PC-3 (cell line): ENCODE results near the gene KHK. TPM values are rescaled to one million over a fixed set of nuclear protein-coding genes. Genes with fewer than 3 reads are reported as not detected.

ENCODE experiments used
- ATAC-seq: fragments of 200-7000 bp; cut with Tn5 transposase; 2 replicates; pipeline ENCODE4 v1.9.1; 2020; ENCODE audit warnings: mild to moderate bottlenecking, moderate library complexity
- BruUV-seq: library from RNA; stranded (reverse); fragments of 400-500 nt; replicated peaks from 2 replicates; lab custom pipeline; 2021; lab: Mats Ljungman, UMichigan
- CTCF ChIA-PET: fragments of 300-600 bp; sonication (Branson Sonifier 250); formaldehyde crosslinking; loops from one replicate; lab custom pipeline; 2022; ENCODE audit warnings: antibody characterized with exemption; lab: Charles Lee
- POLR2A ChIA-PET: fragments of 300-600 bp; sonication (Branson Sonifier 250); formaldehyde crosslinking; loops from one replicate; lab custom pipeline; 2022; ENCODE audit warnings: antibody characterized with exemption; ENCODE audit not compliant: unreplicated experiment; lab: Charles Lee
- DNase-seq: peaks from one replicate; pipeline ENCODE4 v3.0.0-alpha.2; 2015
- H2AFZ ChIP-seq: fragments of 300-600 bp; sonication (generic); 2 replicates; pipeline ENCODE4 v1.6.0; 2016; ENCODE audit warnings: antibody characterized with exemption, low read length
- H3F3A ChIP-seq: fragments of 300-600 bp; sonication (generic); one replicate; pipeline ENCODE4 v1.6.0; 2017; ENCODE audit warnings: antibody characterized with exemption, low read length, control low read depth, mild to moderate bottlenecking; ENCODE audit not compliant: unreplicated experiment
- H3K27ac ChIP-seq: fragments of 300-600 bp; sonication (generic); 2 replicates; pipeline ENCODE4 v1.5.1; 2016; ENCODE audit warnings: mild to moderate bottlenecking, low read length
- H3K27me3 ChIP-seq: fragments of 300-600 bp; sonication (generic); 2 replicates; pipeline ENCODE4 v1.6.1; 2016; ENCODE audit warnings: low read length, mixed read lengths
- H3K36me3 ChIP-seq: fragments of 300-600 bp; sonication (generic); 2 replicates; pipeline ENCODE4 v1.6.1; 2016; ENCODE audit warnings: low read depth, mixed run types, low read length, mixed read lengths
- H3K4me1 ChIP-seq: fragments of 300-600 bp; sonication (generic); 2 replicates; pipeline ENCODE4 v1.5.1; 2016; ENCODE audit warnings: low read length; ENCODE audit not compliant: insufficient read depth
- H3K4me2 ChIP-seq: fragments of 300-600 bp; sonication (generic); 2 replicates; pipeline ENCODE4 v1.6.0; 2016; ENCODE audit warnings: low read length
- H3K4me3 ChIP-seq: fragments of 300-600 bp; sonication (generic); 2 replicates; pipeline ENCODE4 v1.5.1; 2016; ENCODE audit warnings: mild to moderate bottlenecking, low read length, mixed read lengths
- H3K79me2 ChIP-seq: fragments of 300-600 bp; sonication (generic); 2 replicates; pipeline ENCODE4 v1.6.1; 2017; ENCODE audit warnings: low read length, mixed read lengths
- H3K9ac ChIP-seq: fragments of 300-600 bp; sonication (generic); 2 replicates; pipeline ENCODE4 v1.6.0; 2016; ENCODE audit warnings: mild to moderate bottlenecking, low read length
- H3K9me2 ChIP-seq: fragments of 300-600 bp; sonication (generic); replicated peaks from 2 replicates; pipeline ENCODE4 v1.6.1; 2016; ENCODE audit warnings: mixed run types, low read length, mixed read lengths
- H3K9me3 ChIP-seq: fragments of 300-600 bp; sonication (generic); 2 replicates; pipeline ENCODE4 v1.6.1; 2016; ENCODE audit warnings: low read length, mixed read lengths
- H4K20me1 ChIP-seq: fragments of 300-600 bp; sonication (generic); 2 replicates; pipeline ENCODE4 v1.6.1; 2016; ENCODE audit warnings: low read length, mixed read lengths
- CTCF ChIP-seq: fragments of 300-600 bp; sonication (generic); conservative IDR thresholded peaks from 2 replicates; pipeline ENCODE4 v1.5.1; 2017; ENCODE audit warnings: antibody characterized with exemption, low read depth, mild to moderate bottlenecking, low read length
- EZH2 ChIP-seq: fragments of 300-600 bp; sonication (generic); IDR thresholded peaks from one replicate; pipeline ENCODE4 v1.6.1; 2017; ENCODE audit warnings: antibody characterized with exemption, mild to moderate bottlenecking, low read length; ENCODE audit not compliant: unreplicated experiment
- EZH2phosphoT487 ChIP-seq: fragments of 300-600 bp; sonication (generic); IDR thresholded peaks from 2 replicates; pipeline ENCODE4 v1.6.1; 2018; ENCODE audit warnings: mild to moderate bottlenecking, antibody characterized with exemption, low read length, borderline replicate concordance
- intact Hi-C: fragments of 100-400 bp; cut with micrococcal nuclease; formaldehyde crosslinking; loops from 2 replicates; pipeline ENCODE4 v1.9.0; 2023
- total RNA-seq: library from RNA; depleted of rRNA; stranded (reverse); fragments of >200 nt; gene quantifications from 2 replicates; pipeline ENCODE4 v1.2.3, GENCODE V29; 2014

KHK gene
- total RNA-seq, 1 experiment from 2014 or later: 11.0 TPM

DNA sequence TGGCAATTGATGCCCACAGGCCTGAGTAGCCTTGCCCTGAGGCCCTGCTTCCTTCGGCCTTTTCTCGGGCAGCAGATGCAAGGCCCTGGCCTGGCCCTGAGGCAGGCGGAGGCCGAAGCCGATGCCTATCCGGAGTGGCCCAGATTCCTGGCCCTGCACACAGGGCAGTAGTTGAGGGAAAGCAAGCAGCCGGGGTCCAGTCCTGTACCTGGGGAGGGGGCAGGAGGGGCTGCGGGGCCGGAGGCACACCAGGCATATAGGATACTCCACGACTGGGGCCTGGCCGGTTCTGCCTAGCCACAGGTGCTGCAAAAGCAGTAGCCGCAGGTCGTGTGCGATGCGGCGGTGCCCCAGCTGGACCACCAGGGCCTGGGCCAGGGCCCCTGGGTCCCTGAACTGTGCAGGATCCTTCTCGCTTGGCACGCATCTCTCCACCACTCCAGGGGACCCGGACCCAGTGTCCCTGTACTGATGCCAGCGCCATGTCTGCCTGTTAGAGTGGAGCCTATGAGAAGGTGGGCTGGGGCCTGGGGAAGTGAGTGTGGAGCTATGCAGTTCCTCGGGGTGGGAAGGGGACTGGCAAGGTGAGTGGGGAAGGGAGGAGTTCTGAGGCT is 50.9 kb downstream of the KHK start:
- ATAC-seq (no peak), DNase-seq (no peak)
- TF ChIP-seq CTCF: no peak
- no peak for TF ChIP-seq EZH2
- no peak for TF ChIP-seq EZH2phosphoT487
- ChIA-PET CTCF (no interaction called here), POLR2A (no interaction called here)
- BruUV-seq: no TSS peak
- no peaks in the 10 kb centered on the region for H3K27me3 ChIP-seq
- no peaks in the 10 kb centered on the region for H3F3A ChIP-seq
- no peak overlapping the region for H3K4me3 ChIP-seq
- H3K27ac ChIP-seq: no peak overlapping the region
- no peak overlapping the region for H3K4me2 ChIP-seq
- intact Hi-C loops: no loop called here
- H2AFZ ChIP-seq: no peak overlapping the region
- H3K9me2 ChIP-seq: no peaks in the 10 kb centered on the region
- H3K79me2 ChIP-seq: peaks cover 20% of the 10 kb centered on the region
- H3K36me3 ChIP-seq: no peaks in the 10 kb centered on the region; the same call in 1 of the 2 replicates
- no peaks in the 10 kb centered on the region for H3K9me3 ChIP-seq
- peaks cover 9% of the 10 kb centered on the region for H3K4me1 ChIP-seq
- peaks cover 9% of the 10 kb centered on the region; the same call in 1 of the 2 replicates for H4K20me1 ChIP-seq
- H3K9ac ChIP-seq: no peak overlapping the region

- Histone ChIP-seq H3K9me3 (peaks cover 5% of the 10 kb centered on the region; the same call in 1 of the 2 replicates), H3K4me3 (no peak overlapping the region), H4K20me1 (peaks cover 4% of the 10 kb centered on the region; the same call in 1 of the 2 replicates), H3K27ac (no peak overlapping the region), H3K9ac (no peak overlapping the region), H3F3A (no peaks in the 10 kb centered on the region), H3K27me3 (peaks cover 6% of the 10 kb centered on the region; the same call in 1 of the 2 replicates), H3K9me2 (no peaks in the 10 kb centered on the region), H3K36me3 (no peaks in the 10 kb centered on the region), H3K4me1 (peaks cover 5% of the 10 kb centered on the region), H3K4me2 (no peak overlapping the region), H3K79me2 (peaks cover 13% of the 10 kb centered on the region), H2AFZ (no peak overlapping the region)
- ChIA-PET CTCF (no interaction called here), POLR2A (no interaction called here)
- TF ChIP-seq EZH2phosphoT487 (no peak), CTCF (no peak), EZH2 (no peak)
- no peak for ATAC-seq
- DNase-seq: no peak
- BruUV-seq: no TSS peak
- intact Hi-C loops: no loop called here
Measured at GRCh38 chr2:27138111-27138510, 51.5 kb downstream of the KHK start.

DNA sequence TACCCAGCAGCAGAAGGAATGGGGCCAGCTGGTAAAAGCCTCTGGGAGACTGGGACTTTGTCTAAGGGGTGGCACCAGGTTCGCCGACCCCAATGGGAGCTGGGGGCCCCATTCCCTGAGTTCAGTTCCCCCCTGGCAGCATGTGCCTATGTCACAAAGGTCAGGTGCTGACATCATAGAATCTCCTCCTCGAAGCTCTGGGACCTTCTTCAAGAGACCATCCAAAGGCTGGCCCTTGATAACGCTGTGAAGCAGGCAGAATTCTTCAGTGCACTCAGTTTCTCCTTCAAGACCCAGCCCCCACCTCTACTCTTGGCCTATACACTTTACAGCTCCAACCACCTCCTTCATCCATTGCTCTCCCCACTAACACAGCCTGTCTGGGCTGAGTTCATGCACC is 52.7 kb downstream of the KHK start, which contains the start of gene PRR30:
Gene PRR30 (minus strand): TSS at position 101 of the 400 bp plus-strand sequence. CDS start 1,081 bp downstream, outside the sequence.
- Histone ChIP-seq H2AFZ (no peak within 1 kb of the TSS), H3K4me3 (no peak within 1 kb of the TSS), H4K20me1 (no peaks in the 10 kb centered on the region), H3K4me1 (no peaks in the 10 kb centered on the region), H3K9me3 (peaks cover 5% of the 10 kb centered on the region; the same call in 1 of the 2 replicates), H3K4me2 (no peak within 1 kb of the TSS), H3K9me2 (no peaks in the 10 kb centered on the region), H3K27ac (no peak within 1 kb of the TSS), H3K79me2 (peaks cover 1% of the 10 kb centered on the region), H3F3A (no peaks in the 10 kb centered on the region), H3K9ac (no peak within 1 kb of the TSS), H3K36me3 (no peaks in the 10 kb centered on the region), H3K27me3 (peaks cover 14% of the 10 kb centered on the region; the same call in 1 of the 2 replicates)
- intact Hi-C loops: no loop called here
- DNase-seq (no peak), ATAC-seq (no peak)
- CTCF ChIA-PET: no interaction called here
- no TSS peak for BruUV-seq
- no peak for TF ChIP-seq EZH2
- TF ChIP-seq CTCF: no peak
- no peak for TF ChIP-seq EZH2phosphoT487
- POLR2A ChIA-PET: no interaction called here
